H1 (cell line): ENCODE measurements around the gene P2RX6. TPM values are rescaled to one million over a fixed set of nuclear protein-coding genes. Genes with fewer than 3 reads are reported as not detected.

Experiments used
- CTCF ChIA-PET: fragments of 300-600 bp; sonication (Branson Sonifier 250); formaldehyde crosslinking; loops from one replicate; lab custom pipeline; 2021; ENCODE audit not compliant: partially characterized antibody; lab: Charles Lee
- POLR2A ChIA-PET: fragments of 300-600 bp; sonication (Branson Sonifier 250); formaldehyde crosslinking; loops from one replicate; lab custom pipeline; 2021; ENCODE audit warnings: inconsistent platforms; ENCODE audit not compliant: partially characterized antibody; lab: Charles Lee
- DNase-seq, 2 experiments: peaks; one replicate each; pipeline versions ENCODE4 v3.0.0 to v3.0.0-alpha.2; 2010 to 2022; ENCODE audit warnings: low spot score in 2 of 2, low read depth in 1 of 2, mixed read lengths in 1 of 2
- FAIRE-seq: peaks from 2 replicates; lab custom pipeline; 2011; peaks lifted over from hg19 to GRCh38; lab: Jason Lieb, UNC
- H2AFZ ChIP-seq: 2 replicates; pipeline ENCODE4 v1.8.1; 2012; ENCODE audit warnings: low read length, inconsistent platforms
- H2AK5ac ChIP-seq: 2 replicates; pipeline ENCODE4 v1.6.1; 2013; ENCODE audit warnings: low read depth, low read length
- H2BK120ac ChIP-seq: replicated peaks from 2 replicates; pipeline ENCODE3; 2013; ENCODE audit warnings: low read depth, low read length, inconsistent platforms
- H2BK12ac ChIP-seq: 2 replicates; pipeline ENCODE4 v1.6.1; 2013; ENCODE audit warnings: low read depth, low read length
- H2BK15ac ChIP-seq: 2 replicates; pipeline ENCODE4 v1.6.1; 2013; ENCODE audit warnings: low read length
- H2BK20ac ChIP-seq: 2 replicates; pipeline ENCODE4 v1.6.1; 2013; ENCODE audit warnings: low read length
- H2BK5ac ChIP-seq: 2 replicates; pipeline ENCODE4 v1.6.1; 2013; ENCODE audit warnings: low read depth, low read length
- H3K14ac ChIP-seq: 2 replicates; pipeline ENCODE4 v1.6.1; 2013; ENCODE audit warnings: inconsistent platforms; ENCODE audit not compliant: insufficient read length
- H3K18ac ChIP-seq: 2 replicates; pipeline ENCODE4 v1.6.1; 2013; ENCODE audit warnings: low read length; ENCODE audit errors: extremely low read depth
- H3K23ac ChIP-seq: 2 replicates; pipeline ENCODE4 v1.6.1; 2013; ENCODE audit warnings: inconsistent platforms; ENCODE audit not compliant: insufficient read length
- H3K23me2 ChIP-seq: 2 replicates; pipeline ENCODE4 v1.6.1; 2013; ENCODE audit warnings: low read depth, low read length
- H3K27ac ChIP-seq: 2 replicates; pipeline ENCODE4 v1.6.1; 2011; ENCODE audit warnings: low read depth, low read length, inconsistent platforms
- H3K27me3 ChIP-seq, 4 experiments: replicated peaks in 1 of 4; 1 replicate in 1 of 4; 2 replicates in 3 of 4; pipeline versions ENCODE4 v1.6.1 to v1.8.1; 2011 to 2013; ENCODE audit warnings: low read length in 3 of 4, mild to moderate bottlenecking in 3 of 4, inconsistent platforms in 2 of 4, mixed read lengths in 2 of 4, moderate library complexity in 1 of 4; ENCODE audit not compliant: control insufficient read depth in 3 of 4, insufficient read depth in 3 of 4; ENCODE audit errors: extremely low read depth in 1 of 4
- H3K36me3 ChIP-seq, 4 experiments: 2 replicates each; pipeline versions ENCODE4 v1.6.1 to v1.8.1; 2011 to 2013; ENCODE audit warnings: mild to moderate bottlenecking in 4 of 4, low read length in 3 of 4, moderate library complexity in 2 of 4, control low read depth in 1 of 4, inconsistent platforms in 1 of 4; ENCODE audit not compliant: insufficient read depth in 4 of 4, control insufficient read depth in 2 of 4
- H3K4ac ChIP-seq: replicated peaks from 2 replicates; pipeline ENCODE3; 2013; ENCODE audit warnings: low read length, low read depth, mixed read lengths, inconsistent platforms; ENCODE audit not compliant: insufficient read length
- H3K4me1 ChIP-seq, 4 experiments: replicated peaks in 1 of 4; 1 replicate in 1 of 4; 2 replicates in 3 of 4; pipeline versions ENCODE4 v1.6.1 to v1.8.1; 2011 to 2013; ENCODE audit warnings: low read length in 3 of 4, inconsistent platforms in 2 of 4, mixed read lengths in 1 of 4; ENCODE audit not compliant: insufficient read depth in 4 of 4, control insufficient read depth in 3 of 4
- H3K4me2 ChIP-seq, 2 experiments: 2 replicates each; pipeline versions ENCODE4 v1.6.1 to v1.8.1; 2011 to 2013; ENCODE audit warnings: low read depth in 2 of 2, low read length in 2 of 2, control low read depth in 1 of 2, inconsistent platforms in 1 of 2, mild to moderate bottlenecking in 1 of 2; ENCODE audit not compliant: insufficient read depth in 1 of 2
- H3K4me3 ChIP-seq, 4 experiments: fragments of 200-600, 300-600 bp in 1 of 4; sonication (generic), shearing (Covaris generic), sonication (Bioruptor Twin) in 1 of 4; 2 replicates each; pipeline versions ENCODE4 v1.5.1 to v1.8.1; 2011 to 2016; ENCODE audit warnings: low read length in 4 of 4, low read depth in 3 of 4, control low read depth in 2 of 4, inconsistent platforms in 2 of 4, mild to moderate bottlenecking in 2 of 4, mixed read lengths in 1 of 4, moderate library complexity in 1 of 4; ENCODE audit not compliant: insufficient read depth in 2 of 4; ENCODE audit errors: extremely low read depth in 1 of 4
- H3K56ac ChIP-seq: replicated peaks from 2 replicates; pipeline ENCODE3; 2013; ENCODE audit warnings: low read depth, mild to moderate bottlenecking, mixed read lengths, low read length, inconsistent platforms; ENCODE audit not compliant: insufficient read length
- H3K79me1 ChIP-seq: 2 replicates; pipeline ENCODE4 v1.6.1; 2013; ENCODE audit warnings: low read depth, low read length, control low read depth
- H3K79me2 ChIP-seq, 2 experiments: 2 replicates each; pipeline versions ENCODE4 v1.6.1 to v1.8.1; 2012 to 2013; ENCODE audit warnings: low read length in 2 of 2, mild to moderate bottlenecking in 2 of 2, inconsistent platforms in 1 of 2; ENCODE audit not compliant: insufficient read depth in 2 of 2, control insufficient read depth in 1 of 2
- H3K9ac ChIP-seq, 4 experiments: replicated peaks in 1 of 4; 1 replicate in 1 of 4; 2 replicates in 3 of 4; pipeline versions ENCODE4 v1.6.1 to v1.8.1; 2011 to 2013; ENCODE audit warnings: low read depth in 3 of 4, low read length in 3 of 4, control low read depth in 2 of 4, mild to moderate bottlenecking in 2 of 4, moderate library complexity in 2 of 4, inconsistent platforms in 1 of 4; ENCODE audit errors: extremely low read depth in 1 of 4
- H3K9me3 ChIP-seq, 2 experiments: 2 replicates each; pipeline versions ENCODE4 v1.6.1 to v1.8.1; 2012 to 2013; ENCODE audit warnings: mild to moderate bottlenecking in 2 of 2, moderate library complexity in 2 of 2, control low read depth in 1 of 2, inconsistent platforms in 1 of 2, low read depth in 1 of 2, low read length in 1 of 2, mixed read lengths in 1 of 2; ENCODE audit not compliant: insufficient read depth in 2 of 2
- H4K20me1 ChIP-seq, 2 experiments: replicated peaks in 1 of 2; 2 replicates each; pipeline versions ENCODE3 to v1.8.1; 2011 to 2013; ENCODE audit warnings: inconsistent platforms in 2 of 2, low read length in 2 of 2, mild to moderate bottlenecking in 1 of 2; ENCODE audit not compliant: insufficient read depth in 2 of 2, control insufficient read depth in 1 of 2
- H4K5ac ChIP-seq: 2 replicates; pipeline ENCODE4 v1.6.1; 2013; ENCODE audit warnings: low read length, low read depth, mixed read lengths, inconsistent platforms; ENCODE audit not compliant: insufficient read length
- H4K8ac ChIP-seq: 2 replicates; pipeline ENCODE4 v1.8.0; 2013; ENCODE audit warnings: mild to moderate bottlenecking, moderate library complexity, low read length, inconsistent platforms; ENCODE audit not compliant: insufficient read depth; ENCODE audit errors: extremely low read depth
- H4K91ac ChIP-seq: replicated peaks from 2 replicates; pipeline ENCODE3; 2013; ENCODE audit warnings: low read length, mixed read lengths, inconsistent platforms; ENCODE audit not compliant: insufficient read length
- BCL11A ChIP-seq, 2 experiments: IDR thresholded peaks; one replicate each; pipeline ENCODE4 v1.6.1; 2011; ENCODE audit warnings: low read depth in 2 of 2, low read length in 2 of 2, mild to moderate bottlenecking in 2 of 2
- CEBPB ChIP-seq: IDR thresholded peaks from 2 replicates; pipeline ENCODE4 v1.6.1; 2012; ENCODE audit warnings: low read depth, low read length
- CHD1 ChIP-seq: IDR thresholded peaks from 2 replicates; pipeline ENCODE4 v1.6.1; 2012; ENCODE audit warnings: low read depth, low read length, improper control_type of control experiment
- CHD2 ChIP-seq: IDR thresholded peaks from 2 replicates; pipeline ENCODE4 v1.6.1; 2012; ENCODE audit warnings: low read length, improper control_type of control experiment
- EZH2 ChIP-seq: fragments of 200-600 bp; sonication (generic); IDR thresholded peaks from 2 replicates; pipeline ENCODE4 v1.7.1; 2012; ENCODE audit warnings: low read depth, mild to moderate bottlenecking, moderate library complexity, low read length, inconsistent platforms; ENCODE audit not compliant: severe bottlenecking
- GABPA ChIP-seq: IDR thresholded peaks from 2 replicates; pipeline ENCODE4 v1.6.1; 2011; ENCODE audit warnings: mild to moderate bottlenecking, low read length, moderate library complexity, borderline replicate concordance; ENCODE audit not compliant: insufficient read depth
- HDAC2 ChIP-seq, 2 experiments: fragments of 300-600 bp in 1 of 2; sonication (generic) in 1 of 2; IDR thresholded peaks; 2 replicates each; pipeline ENCODE4 v1.6.1; 2011 to 2012; ENCODE audit warnings: low read depth in 2 of 2, low read length in 2 of 2, mild to moderate bottlenecking in 2 of 2, moderate library complexity in 2 of 2, borderline replicate concordance in 1 of 2, inconsistent platforms in 1 of 2
- KDM4A ChIP-seq: IDR thresholded peaks from one replicate; pipeline ENCODE4 v1.7.1; 2012; ENCODE audit warnings: low read depth, mild to moderate bottlenecking, moderate library complexity, low read length, inconsistent platforms; ENCODE audit not compliant: severe bottlenecking
- NRF1 ChIP-seq: IDR thresholded peaks from 2 replicates; pipeline ENCODE4 v1.6.1; 2011; ENCODE audit warnings: mild to moderate bottlenecking, low read depth, low read length, improper control_type of control experiment
- RAD21 ChIP-seq, 2 experiments: IDR thresholded peaks in 1 of 2; conservative IDR thresholded peaks in 1 of 2; 2 replicates each; pipeline ENCODE4 v1.6.1; 2011; ENCODE audit warnings: low read depth in 2 of 2, low read length in 2 of 2, improper control_type of control experiment in 1 of 2, inconsistent platforms in 1 of 2, mild to moderate bottlenecking in 1 of 2, moderate library complexity in 1 of 2
- RBBP5 ChIP-seq: IDR thresholded peaks from 2 replicates; pipeline ENCODE4 v1.7.1; 2012; ENCODE audit warnings: low read depth, mild to moderate bottlenecking, inconsistent platforms, low read length, moderate library complexity, borderline replicate concordance
- SIX5 ChIP-seq: IDR thresholded peaks from 2 replicates; pipeline ENCODE4 v1.6.1; 2011; ENCODE audit warnings: mild to moderate bottlenecking, low read depth, low read length
- SP1 ChIP-seq: IDR thresholded peaks from 2 replicates; pipeline ENCODE4 v1.6.1; 2011; ENCODE audit warnings: low read depth, low read length
- WGBS, 2 experiments: shearing (Covaris generic) in 1 of 2; methylation state at CpG; one replicate each; pipeline versions ENCODE4 v1.1.6 to v1.1.7; 2013 to 2015; ENCODE audit warnings: low lambda C conversion rate in 2 of 2, mixed read lengths in 2 of 2, inconsistent platforms in 1 of 2, low coverage in 1 of 2, missing lambda C conversion rate in 1 of 2; ENCODE audit not compliant: insufficient replicate concordance in 2 of 2, insufficient coverage in 1 of 2, insufficient read length in 1 of 2; ENCODE audit errors: extremely low coverage in 1 of 2, missing lambda C conversion rate in 1 of 2; 5-methylcytosine and 5-hydroxymethylcytosine counted together
- polyA plus RNA-seq, 7 experiments: library from polyadenylated mRNA; depleted of rRNA in 3 of 7; stranded (reverse) in 5 of 7; unstranded in 2 of 7; fragments of >200 nt in 5 of 7; fragments of 200-250 nt in 2 of 7; gene quantifications; 1 replicate in 5 of 7; 2 replicates in 1 of 7; 4 replicates in 1 of 7; pipeline versions ENCODE4 v1.2.1 to v1.2.3, GENCODE V29; 2011 to 2013; ENCODE audit warnings: missing spikeins in 2 of 7, mixed read lengths in 2 of 7
- total RNA-seq: library from RNA; stranded (reverse); fragmentation: NEBNext Ultra II Directional; extraction: Animal tissue kit (Norgen Biotek cat#: 25700); gene quantifications from 2 replicates; pipeline ENCODE4 v1.2.1, GENCODE V29; 2021

The P2RX6 gene
- total and polyA plus RNA-seq, 2 of the 8 experiments (the other 6 are each of a cell fraction or from before 2014, with no cell fraction given): 0.09 TPM; not detected in 1

DNA sequence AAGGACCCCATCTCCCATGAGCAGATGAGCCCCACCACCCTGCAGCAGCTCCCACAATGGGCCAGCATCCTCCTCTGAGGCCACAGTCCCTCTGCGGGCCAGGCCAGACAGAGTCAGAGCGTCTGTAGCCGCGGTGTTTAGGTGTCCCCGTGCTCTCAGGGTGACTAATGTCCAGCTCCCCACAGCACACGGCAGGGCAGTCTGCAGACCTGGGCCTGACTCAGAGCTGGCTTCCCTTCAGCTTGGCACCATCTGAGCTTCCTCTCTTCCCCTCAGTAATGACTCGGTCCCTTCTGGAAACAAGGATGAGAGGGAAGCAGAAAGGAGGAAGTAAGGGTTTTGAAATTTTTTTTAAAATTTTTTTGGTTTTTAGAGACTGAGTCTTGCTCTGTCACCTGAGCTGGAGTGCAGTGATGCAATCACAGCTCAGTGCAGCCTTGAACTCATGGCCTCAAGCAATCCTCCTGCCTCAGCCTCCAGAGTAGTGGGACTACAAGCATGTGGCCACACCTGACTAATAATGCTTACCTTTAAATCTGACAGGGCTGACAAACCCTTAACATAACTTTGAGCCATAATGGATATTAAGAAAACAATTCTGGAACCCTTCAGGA lies 59.2 kb downstream of the P2RX6 start:
- Histone ChIP-seq H3K4me2 (no peak overlapping the region), H2BK12ac (no peak overlapping the region), H2BK120ac (no peak overlapping the region), H3K4me1 (no peaks in the 10 kb centered on the region; a peak in 1 of 7 replicates), H3K4me3 (no peak overlapping the region), H3K79me2 (no peaks in the 10 kb centered on the region), H3K9ac (no peak overlapping the region), H3K9me3 (no peaks in the 10 kb centered on the region), H2BK20ac (no peak overlapping the region), H3K4ac (no peak overlapping the region), H4K91ac (no peak overlapping the region), H3K56ac (no peak overlapping the region), H2AK5ac (no peak overlapping the region), H2AFZ (no peak overlapping the region), H4K5ac (no peak overlapping the region), H3K23me2 (no peaks in the 10 kb centered on the region), H3K27me3 (no peaks in the 10 kb centered on the region), H3K79me1 (no peaks in the 10 kb centered on the region), H3K36me3 (no peaks in the 10 kb centered on the region), H2BK15ac (no peak overlapping the region), H2BK5ac (no peak overlapping the region), H3K27ac (no peak overlapping the region), H3K23ac (no peak overlapping the region), H3K18ac (no peak overlapping the region), H4K20me1 (no peaks in the 10 kb centered on the region), H4K8ac (no peak overlapping the region), H3K14ac (no peak overlapping the region)
- DNase-seq (no peak), FAIRE-seq (no peak)
- CTCF ChIA-PET: interaction anchor here (1.0 to 1.9 kb wide), 3 partner anchors 28 to 57 kb away, joined by 3 to 5 read pairs (median 4); no protein-coding TSS in a partner anchor
- POLR2A ChIA-PET: no interaction called here
- 76% methylated on average over 7 of the region's 7 CpGs; no CpG with 5 or more reads in 1 of the 2 experiments for WGBS, 2 experiments
- TF ChIP-seq NRF1 (no peak), RAD21 (IDR thresholded peaks at IDR 0.05 in 1 of 2, conservative IDR thresholded peaks at IDR 0.05 in 1 of 2; ENCODE audit: low read depth in 2 of 2, low read length in 2 of 2) (no peak), SIX5 (no peak), GABPA (no peak), CEBPB (no peak), BCL11A (IDR thresholded peaks at IDR 0.05; ENCODE audit: low read depth in 2 of 2, low read length in 2 of 2) (no peak), SP1 (no peak), RBBP5 (no peak), HDAC2 (IDR thresholded peaks at IDR 0.05; ENCODE audit: borderline replicate concordance in 1 of 2, low read depth in 2 of 2, low read length in 2 of 2) (no peak), EZH2 (no peak), CHD2 (no peak), CHD1 (no peak), KDM4A (no peak)
